Measurements from ENCODE around the gene DSCAML1. TPM values are rescaled to one million over a fixed set of nuclear protein-coding genes. Genes with fewer than 3 reads are reported as not detected.

Gene DSCAML1
- total RNA-seq, 6 experiments from 2014 or later = not detected

- H3K4me1 Mint-ChIP-seq (ENCODE audit: low read depth) = no peaks in the 10 kb centered on the region
- TF ChIP-seq, protein P1, sequence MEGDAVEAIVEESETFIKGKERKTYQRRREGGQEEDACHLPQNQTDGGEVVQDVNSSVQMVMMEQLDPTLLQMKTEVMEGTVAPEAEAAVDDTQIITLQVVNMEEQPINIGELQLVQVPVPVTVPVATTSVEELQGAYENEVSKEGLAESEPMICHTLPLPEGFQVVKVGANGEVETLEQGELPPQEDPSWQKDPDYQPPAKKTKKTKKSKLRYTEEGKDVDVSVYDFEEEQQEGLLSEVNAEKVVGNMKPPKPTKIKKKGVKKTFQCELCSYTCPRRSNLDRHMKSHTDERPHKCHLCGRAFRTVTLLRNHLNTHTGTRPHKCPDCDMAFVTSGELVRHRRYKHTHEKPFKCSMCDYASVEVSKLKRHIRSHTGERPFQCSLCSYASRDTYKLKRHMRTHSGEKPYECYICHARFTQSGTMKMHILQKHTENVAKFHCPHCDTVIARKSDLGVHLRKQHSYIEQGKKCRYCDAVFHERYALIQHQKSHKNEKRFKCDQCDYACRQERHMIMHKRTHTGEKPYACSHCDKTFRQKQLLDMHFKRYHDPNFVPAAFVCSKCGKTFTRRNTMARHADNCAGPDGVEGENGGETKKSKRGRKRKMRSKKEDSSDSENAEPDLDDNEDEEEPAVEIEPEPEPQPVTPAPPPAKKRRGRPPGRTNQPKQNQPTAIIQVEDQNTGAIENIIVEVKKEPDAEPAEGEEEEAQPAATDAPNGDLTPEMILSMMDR (IDR thresholded peaks at IDR 0.05) = no peak
- peaks cover 37% of the 10 kb centered on the region for H3K27me3 Mint-ChIP-seq (ENCODE audit: insufficient read depth)
These were observed 361.7 kb downstream of the DSCAML1 start for GRCh38 chr11:117435326-117435725.

GRCh38 chr11:117434481-117434880 is 362.5 kb downstream of the DSCAML1 start:
- DNase-seq = no peak
- Mint-ChIP-seq H3K4me1 (ENCODE audit: low read depth) (no peaks in the 10 kb centered on the region), H3K4me3 (no peak overlapping the region), H3K27ac (no peak overlapping the region), H3K27me3 (ENCODE audit: insufficient read depth) (peaks cover 36% of the 10 kb centered on the region), H3K36me3 (ENCODE audit: low read depth) (no peaks in the 10 kb centered on the region), H3K9me3 (no peaks in the 10 kb centered on the region)
- TF ChIP-seq, protein P1 (IDR thresholded peaks at IDR 0.05) = no peak

More at GRCh38 chr11:117435326-117435725, 361.7 kb downstream of the DSCAML1 start:
- Mint-ChIP-seq H3K36me3 (ENCODE audit: low read depth) (no peaks in the 10 kb centered on the region), H3K4me3 (no peak overlapping the region), H3K27ac (no peak overlapping the region), H3K9me3 (no peaks in the 10 kb centered on the region)
- no peak for DNase-seq

DNA sequence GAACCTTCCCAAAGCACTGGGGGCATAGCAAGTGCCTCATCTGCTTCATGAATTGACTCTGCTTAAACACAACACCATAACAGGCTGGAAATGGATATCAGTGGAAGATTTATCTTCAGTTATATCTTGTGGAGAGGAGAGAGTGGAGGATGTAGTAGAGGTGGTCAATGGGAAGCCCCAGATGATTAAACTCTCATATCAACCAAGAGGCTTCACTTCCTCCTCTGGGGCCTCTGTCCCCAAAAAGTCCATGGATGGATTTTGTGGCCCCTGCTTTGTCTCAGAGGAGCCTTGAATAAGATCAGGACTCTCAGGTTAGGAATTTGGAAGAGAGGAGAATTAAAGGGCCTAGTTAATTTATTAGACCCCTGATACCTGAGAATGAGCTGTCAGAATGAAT is 363.3 kb downstream of the DSCAML1 start:
- Mint-ChIP-seq H3K4me1 (ENCODE audit: low read depth) (no peaks in the 10 kb centered on the region), H3K4me3 (no peak overlapping the region), H3K27ac (no peak overlapping the region), H3K27me3 (ENCODE audit: insufficient read depth) (peaks cover 38% of the 10 kb centered on the region), H3K36me3 (ENCODE audit: low read depth) (no peaks in the 10 kb centered on the region), H3K9me3 (no peaks in the 10 kb centered on the region)
- DNase-seq = no peak
- TF ChIP-seq, protein P1 (IDR thresholded peaks at IDR 0.05) = no peak

DNA sequence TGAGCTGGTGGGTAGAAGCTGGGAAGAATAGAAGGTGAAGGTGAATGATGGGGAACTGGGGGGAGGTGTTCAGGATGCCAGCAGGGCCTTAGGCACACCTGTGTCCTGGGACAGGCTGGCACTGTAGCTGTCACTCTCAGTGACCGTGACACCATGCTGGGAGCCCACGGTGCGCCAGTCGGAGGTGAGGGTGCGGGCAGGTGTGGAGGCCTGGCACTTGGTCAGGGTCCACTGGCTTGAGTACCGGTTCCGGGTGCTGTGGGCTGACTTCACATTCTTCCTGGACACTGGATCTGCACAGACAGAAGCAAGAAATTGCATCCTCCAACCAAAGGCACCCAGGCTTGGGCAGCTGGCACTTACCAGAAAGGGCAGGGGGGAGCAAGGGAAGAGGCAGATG is 365.6 kb downstream of the DSCAML1 start:
- no peaks in the 10 kb centered on the region for H3K4me1 Mint-ChIP-seq (ENCODE audit: low read depth)
- DNase-seq = no peak
- no peaks in the 10 kb centered on the region for H3K36me3 Mint-ChIP-seq (ENCODE audit: low read depth)
- H3K4me3 Mint-ChIP-seq = no peak overlapping the region
- no peaks in the 10 kb centered on the region for H3K9me3 Mint-ChIP-seq
- no peak overlapping the region for H3K27ac Mint-ChIP-seq
- TF ChIP-seq, protein P1 (IDR thresholded peaks at IDR 0.05) = no peak
- H3K27me3 Mint-ChIP-seq (ENCODE audit: insufficient read depth) = peaks cover 31% of the 10 kb centered on the region

- Mint-ChIP-seq H3K36me3 (ENCODE audit: low read depth) (no peaks in the 10 kb centered on the region), H3K9me3 (no peaks in the 10 kb centered on the region), H3K4me3 (no peak overlapping the region), H3K27ac (no peak overlapping the region), H3K27me3 (ENCODE audit: insufficient read depth) (peaks cover 31% of the 10 kb centered on the region), H3K4me1 (ENCODE audit: low read depth) (no peaks in the 10 kb centered on the region)
- no peak for DNase-seq
- TF ChIP-seq, protein P1 (IDR thresholded peaks at IDR 0.05) = no peak
These were observed 366.6 kb downstream of the DSCAML1 start for GRCh38 chr11:117430293-117430955.
